ENCODE measurements around the gene MEIS2.

Gene MEIS2

DNA sequence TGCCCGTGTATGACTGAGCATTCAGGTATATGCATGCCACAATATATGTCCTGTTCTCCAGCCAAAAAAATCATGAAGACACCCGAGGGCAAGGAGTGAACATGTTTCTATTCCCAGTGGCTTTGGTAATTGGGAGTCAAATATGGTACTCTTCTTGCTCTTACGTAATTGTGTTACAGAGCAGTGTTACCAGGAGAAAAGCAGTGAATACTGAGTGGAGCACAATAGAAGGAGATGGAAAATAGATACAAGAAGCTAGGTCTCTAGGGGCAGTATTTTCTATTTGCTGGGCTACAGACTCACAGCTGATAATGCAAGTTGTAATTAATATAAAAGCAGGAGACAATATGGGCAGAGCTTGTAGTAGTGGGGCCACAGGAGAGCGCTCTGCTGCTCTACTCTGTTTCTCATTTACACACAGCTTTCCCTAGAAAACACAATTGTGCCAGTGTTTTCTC is 13.2 kb downstream of the MEIS2 start:
- Histone ChIP-seq H3K27ac (replicated peaks) (no peak overlapping the region), H3K4me3 (replicated peaks; ENCODE audit: insufficient read depth, low read length) (no peak overlapping the region)
- TF ChIP-seq, protein P1, sequence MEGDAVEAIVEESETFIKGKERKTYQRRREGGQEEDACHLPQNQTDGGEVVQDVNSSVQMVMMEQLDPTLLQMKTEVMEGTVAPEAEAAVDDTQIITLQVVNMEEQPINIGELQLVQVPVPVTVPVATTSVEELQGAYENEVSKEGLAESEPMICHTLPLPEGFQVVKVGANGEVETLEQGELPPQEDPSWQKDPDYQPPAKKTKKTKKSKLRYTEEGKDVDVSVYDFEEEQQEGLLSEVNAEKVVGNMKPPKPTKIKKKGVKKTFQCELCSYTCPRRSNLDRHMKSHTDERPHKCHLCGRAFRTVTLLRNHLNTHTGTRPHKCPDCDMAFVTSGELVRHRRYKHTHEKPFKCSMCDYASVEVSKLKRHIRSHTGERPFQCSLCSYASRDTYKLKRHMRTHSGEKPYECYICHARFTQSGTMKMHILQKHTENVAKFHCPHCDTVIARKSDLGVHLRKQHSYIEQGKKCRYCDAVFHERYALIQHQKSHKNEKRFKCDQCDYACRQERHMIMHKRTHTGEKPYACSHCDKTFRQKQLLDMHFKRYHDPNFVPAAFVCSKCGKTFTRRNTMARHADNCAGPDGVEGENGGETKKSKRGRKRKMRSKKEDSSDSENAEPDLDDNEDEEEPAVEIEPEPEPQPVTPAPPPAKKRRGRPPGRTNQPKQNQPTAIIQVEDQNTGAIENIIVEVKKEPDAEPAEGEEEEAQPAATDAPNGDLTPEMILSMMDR (IDR thresholded peaks at IDR 0.05; ENCODE audit: insufficient read depth, low read length) = no peak
- TF ChIP-seq POLR2AphosphoS5 (IDR thresholded peaks at IDR 0.05; ENCODE audit: low read depth) (no peak), SPI1 (IDR thresholded peaks at IDR 0.05; ENCODE audit: borderline replicate concordance, low read depth) (no peak), GABPA (IDR thresholded peaks at IDR 0.05; ENCODE audit: low read depth) (no peak)
- TF ChIP-seq, protein P2, sequence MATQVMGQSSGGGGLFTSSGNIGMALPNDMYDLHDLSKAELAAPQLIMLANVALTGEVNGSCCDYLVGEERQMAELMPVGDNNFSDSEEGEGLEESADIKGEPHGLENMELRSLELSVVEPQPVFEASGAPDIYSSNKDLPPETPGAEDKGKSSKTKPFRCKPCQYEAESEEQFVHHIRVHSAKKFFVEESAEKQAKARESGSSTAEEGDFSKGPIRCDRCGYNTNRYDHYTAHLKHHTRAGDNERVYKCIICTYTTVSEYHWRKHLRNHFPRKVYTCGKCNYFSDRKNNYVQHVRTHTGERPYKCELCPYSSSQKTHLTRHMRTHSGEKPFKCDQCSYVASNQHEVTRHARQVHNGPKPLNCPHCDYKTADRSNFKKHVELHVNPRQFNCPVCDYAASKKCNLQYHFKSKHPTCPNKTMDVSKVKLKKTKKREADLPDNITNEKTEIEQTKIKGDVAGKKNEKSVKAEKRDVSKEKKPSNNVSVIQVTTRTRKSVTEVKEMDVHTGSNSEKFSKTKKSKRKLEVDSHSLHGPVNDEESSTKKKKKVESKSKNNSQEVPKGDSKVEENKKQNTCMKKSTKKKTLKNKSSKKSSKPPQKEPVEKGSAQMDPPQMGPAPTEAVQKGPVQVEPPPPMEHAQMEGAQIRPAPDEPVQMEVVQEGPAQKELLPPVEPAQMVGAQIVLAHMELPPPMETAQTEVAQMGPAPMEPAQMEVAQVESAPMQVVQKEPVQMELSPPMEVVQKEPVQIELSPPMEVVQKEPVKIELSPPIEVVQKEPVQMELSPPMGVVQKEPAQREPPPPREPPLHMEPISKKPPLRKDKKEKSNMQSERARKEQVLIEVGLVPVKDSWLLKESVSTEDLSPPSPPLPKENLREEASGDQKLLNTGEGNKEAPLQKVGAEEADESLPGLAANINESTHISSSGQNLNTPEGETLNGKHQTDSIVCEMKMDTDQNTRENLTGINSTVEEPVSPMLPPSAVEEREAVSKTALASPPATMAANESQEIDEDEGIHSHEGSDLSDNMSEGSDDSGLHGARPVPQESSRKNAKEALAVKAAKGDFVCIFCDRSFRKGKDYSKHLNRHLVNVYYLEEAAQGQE (IDR thresholded peaks at IDR 0.05; ENCODE audit: insufficient replicate concordance, low read depth) = no peak

DNA sequence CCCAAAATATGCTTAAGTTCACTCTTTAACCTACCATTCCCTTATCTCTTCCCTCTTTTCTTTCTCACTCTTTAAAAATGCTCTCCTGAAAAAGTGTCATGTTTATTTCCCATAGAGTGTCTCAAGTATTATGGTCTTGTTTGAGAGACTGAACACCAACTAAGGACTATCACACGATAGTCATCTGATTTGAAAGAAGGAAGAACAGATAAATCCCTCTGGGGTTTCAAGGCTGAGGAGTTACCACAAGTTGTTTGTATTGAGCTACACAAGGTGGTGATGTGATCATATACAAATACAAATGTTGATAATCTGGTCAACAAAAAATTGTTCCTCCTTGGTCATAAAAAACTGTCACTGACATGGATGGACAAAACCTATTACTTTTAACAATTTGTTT is 13.8 kb downstream of the MEIS2 start:
- Histone ChIP-seq H3K27ac (replicated peaks) (no peak overlapping the region), H3K4me3 (replicated peaks; ENCODE audit: insufficient read depth, low read length) (no peak overlapping the region), H3K27me3 (ENCODE audit: insufficient read depth, poor library complexity, severe bottlenecking) (no peaks in the 10 kb centered on the region)
- DNase-seq (ENCODE audit: low read depth in 1 of 2, low spot score in 1 of 2) = no peak
- TF ChIP-seq POLR2AphosphoS5 (IDR thresholded peaks at IDR 0.05; ENCODE audit: low read depth) (no peak), SPI1 (IDR thresholded peaks at IDR 0.05; ENCODE audit: borderline replicate concordance, low read depth) (no peak), GABPA (IDR thresholded peaks at IDR 0.05; ENCODE audit: low read depth) (no peak)
- TF ChIP-seq, protein P2 (IDR thresholded peaks at IDR 0.05; ENCODE audit: insufficient replicate concordance, low read depth) = no peak
- TF ChIP-seq, protein P1 (IDR thresholded peaks at IDR 0.05; ENCODE audit: insufficient read depth, low read length) = no peak

More for the DNA sequence above, 13.2 kb downstream of the MEIS2 start:
- no peaks in the 10 kb centered on the region for H3K27me3 ChIP-seq (ENCODE audit: insufficient read depth, poor library complexity, severe bottlenecking)
- DNase-seq (ENCODE audit: low read depth in 1 of 2, low spot score in 1 of 2) = no peak

DNA sequence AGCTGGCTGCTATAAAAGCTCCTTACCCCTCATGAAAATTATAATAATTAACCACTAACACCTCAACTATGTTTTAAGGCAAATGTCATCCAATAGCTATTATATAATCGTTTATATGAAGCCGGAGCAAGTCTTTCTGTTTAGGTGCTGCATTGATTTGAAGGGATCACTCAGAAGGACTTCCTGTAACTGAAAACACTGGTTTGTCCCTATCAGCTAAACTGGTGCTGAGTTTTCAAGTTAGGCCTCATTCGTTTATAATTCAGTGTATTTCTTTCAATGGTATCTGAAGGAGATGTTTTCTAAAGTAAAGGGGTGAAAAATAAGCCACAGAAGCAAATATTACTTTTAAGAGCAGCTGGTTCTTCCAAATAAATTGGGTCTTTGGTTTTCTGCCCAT is 14.2 kb downstream of the MEIS2 start:
- no peak for DNase-seq (ENCODE audit: low read depth in 1 of 2, low spot score in 1 of 2)
- no peaks in the 10 kb centered on the region for H3K27me3 ChIP-seq (ENCODE audit: insufficient read depth, poor library complexity, severe bottlenecking)
- TF ChIP-seq POLR2AphosphoS5 (IDR thresholded peaks at IDR 0.05; ENCODE audit: low read depth) (no peak), GABPA (IDR thresholded peaks at IDR 0.05; ENCODE audit: low read depth) (no peak), SPI1 (IDR thresholded peaks at IDR 0.05; ENCODE audit: borderline replicate concordance, low read depth) (no peak)
- TF ChIP-seq, protein P2 (IDR thresholded peaks at IDR 0.05; ENCODE audit: insufficient replicate concordance, low read depth) = no peak
- TF ChIP-seq, protein P1 (IDR thresholded peaks at IDR 0.05; ENCODE audit: insufficient read depth, low read length) = no peak
- H3K27ac ChIP-seq (replicated peaks) = no peak overlapping the region
- H3K4me3 ChIP-seq (replicated peaks; ENCODE audit: insufficient read depth, low read length) = no peak overlapping the region
